ENCODE results near the gene BCHE.

- TF ChIP-seq, protein P1, sequence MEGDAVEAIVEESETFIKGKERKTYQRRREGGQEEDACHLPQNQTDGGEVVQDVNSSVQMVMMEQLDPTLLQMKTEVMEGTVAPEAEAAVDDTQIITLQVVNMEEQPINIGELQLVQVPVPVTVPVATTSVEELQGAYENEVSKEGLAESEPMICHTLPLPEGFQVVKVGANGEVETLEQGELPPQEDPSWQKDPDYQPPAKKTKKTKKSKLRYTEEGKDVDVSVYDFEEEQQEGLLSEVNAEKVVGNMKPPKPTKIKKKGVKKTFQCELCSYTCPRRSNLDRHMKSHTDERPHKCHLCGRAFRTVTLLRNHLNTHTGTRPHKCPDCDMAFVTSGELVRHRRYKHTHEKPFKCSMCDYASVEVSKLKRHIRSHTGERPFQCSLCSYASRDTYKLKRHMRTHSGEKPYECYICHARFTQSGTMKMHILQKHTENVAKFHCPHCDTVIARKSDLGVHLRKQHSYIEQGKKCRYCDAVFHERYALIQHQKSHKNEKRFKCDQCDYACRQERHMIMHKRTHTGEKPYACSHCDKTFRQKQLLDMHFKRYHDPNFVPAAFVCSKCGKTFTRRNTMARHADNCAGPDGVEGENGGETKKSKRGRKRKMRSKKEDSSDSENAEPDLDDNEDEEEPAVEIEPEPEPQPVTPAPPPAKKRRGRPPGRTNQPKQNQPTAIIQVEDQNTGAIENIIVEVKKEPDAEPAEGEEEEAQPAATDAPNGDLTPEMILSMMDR (IDR thresholded peaks at IDR 0.05; ENCODE audit: insufficient read depth, low read length, poor library complexity, severe bottlenecking), result no peak
- no peak for TF ChIP-seq EZH2phosphoT487 (conservative IDR thresholded peaks at IDR 0.05; ENCODE audit: low read length)
Measured at GRCh38 chr3:165814380-165814779, 22.8 kb downstream of the BCHE start.

Data from SU-DHL-6 (cell line).